ENCODE data around the gene PARD6G. TPM values are rescaled to one million over a fixed set of nuclear protein-coding genes. Genes with fewer than 3 reads are reported as not detected.

Gene PARD6G
- total and polyA plus RNA-seq, 10 of the 15 experiments (the other 5 are each of a cell fraction or from before 2014, with no cell fraction given): 0.20 to 2.0 (median 0.60) TPM

DNA sequence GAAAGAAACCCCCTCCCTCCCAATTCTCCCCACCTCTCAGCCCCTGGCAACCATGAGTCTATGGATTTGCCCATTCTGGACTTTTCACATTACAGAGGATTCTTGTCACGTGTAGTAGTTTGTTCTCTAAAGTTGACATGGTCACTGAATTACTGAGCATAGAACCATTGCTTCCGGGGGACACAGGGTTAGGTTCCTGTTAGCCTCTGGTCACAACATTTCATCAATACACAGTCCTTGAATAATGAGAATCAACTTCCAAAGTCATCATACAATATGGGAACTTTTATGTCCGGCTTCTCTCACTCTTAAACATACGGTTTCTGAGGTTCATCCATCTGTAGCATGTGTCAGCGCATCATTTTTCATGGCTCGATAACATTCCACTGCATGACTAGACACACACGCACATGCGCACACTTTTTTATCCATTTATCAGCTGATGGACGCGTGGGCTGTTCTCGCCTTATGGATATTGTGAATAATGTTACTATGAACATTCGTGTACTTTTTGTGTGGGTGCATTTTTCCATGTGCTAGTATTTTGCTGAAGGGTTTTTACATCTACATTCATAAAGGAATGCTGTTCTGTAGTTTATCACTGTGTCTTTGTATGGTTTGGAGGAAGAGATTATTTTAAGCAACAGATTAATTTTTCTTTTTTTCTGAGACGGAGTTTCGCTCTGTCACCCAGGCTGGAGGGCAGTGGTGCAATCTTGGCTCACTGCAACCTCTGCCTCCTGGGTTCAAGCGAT lies 48.1 kb downstream of the PARD6G start (continued):
- TF ChIP-seq HDAC2 (IDR thresholded peaks at IDR 0.05) (no peak), SP1 (IDR thresholded peaks at IDR 0.05; ENCODE audit: low read depth, low read length) (no peak), RCOR1 (conservative IDR thresholded peaks at IDR 0.05; ENCODE audit: low read depth, low read length) (no peak), YBX1 (IDR thresholded peaks at IDR 0.05) (no peak)

DNA sequence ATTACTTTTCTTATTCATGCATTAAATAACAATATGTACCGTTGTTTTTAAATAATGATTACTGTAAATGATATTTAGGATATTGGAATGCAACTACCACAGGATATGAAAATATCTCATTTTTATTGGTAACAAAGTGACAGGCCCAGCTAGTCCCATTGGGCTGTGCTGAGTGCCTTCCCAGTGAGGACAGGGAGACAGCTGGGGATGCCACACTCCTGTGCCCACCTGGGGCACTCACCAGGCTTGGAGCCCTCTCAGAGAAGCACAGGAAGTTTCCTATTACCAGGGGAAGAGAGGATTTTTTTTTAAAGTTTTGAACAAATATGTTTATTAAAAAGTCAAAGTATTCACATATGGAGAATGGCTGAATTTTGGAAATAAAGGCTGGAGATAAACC lies 48.9 kb downstream of the PARD6G start:
- no peak for ATAC-seq
- WGBS (ENCODE audit: insufficient coverage, insufficient replicate concordance, low lambda C conversion rate, missing lambda C conversion rate): 71% methylated on average over 1 of the region's 1 CpG
- no peaks in the 10 kb centered on the region for H3K9me3 ChIP-seq (replicated peaks; ENCODE audit: control insufficient read depth, insufficient read depth, low read length)
- intact Hi-C loops (cut with micrococcal nuclease; ENCODE audit: unreplicated experiment): no loop called here
- FAIRE-seq: no peak
- peaks cover 19% of the 10 kb centered on the region for H3K4me1 ChIP-seq (ENCODE audit: control insufficient read depth, insufficient read depth, low read length)
- TF ChIP-seq WRNIP1 (IDR thresholded peaks at IDR 0.05; ENCODE audit: borderline replicate concordance, low read depth, low read length): no peak
- no peak for TF ChIP-seq GABPA (IDR thresholded peaks at IDR 0.05; ENCODE audit: low read depth)
- TF ChIP-seq SRF (IDR thresholded peaks at IDR 0.05; ENCODE audit: low read depth in 2 of 2, low read length in 2 of 2): no peak
- TF ChIP-seq BCL11A (IDR thresholded peaks at IDR 0.05; ENCODE audit: low read depth, low read length): no peak
- no peak for TF ChIP-seq CHD2 (IDR thresholded peaks at IDR 0.05; ENCODE audit: borderline replicate concordance, low read depth, low read length)
- TF ChIP-seq NFYA (IDR thresholded peaks at IDR 0.05; ENCODE audit: borderline replicate concordance, low read depth, low read length): no peak
- RAD21 ChIA-PET (ENCODE audit: unreplicated experiment): no interaction called here
- CTCF ChIA-PET: no interaction called here
- H3K4me3 ChIP-seq: no peak overlapping the region
- no peak overlapping the region for H3K9ac ChIP-seq (ENCODE audit: control insufficient read depth, insufficient read depth, low read length)
- POLR2A ChIA-PET: no interaction called here
- H3K79me2 ChIP-seq (ENCODE audit: control insufficient read depth, insufficient read depth, low read length): no peaks in the 10 kb centered on the region
- H2AFZ ChIP-seq (ENCODE audit: control insufficient read depth, low read depth, low read length): no peak overlapping the region
- SMC1A ChIA-PET (ENCODE audit: uncharacterized antibody, unreplicated experiment): no interaction called here
- H3K27me3 ChIP-seq (replicated peaks in 1 of 2; ENCODE audit: control insufficient read depth in 2 of 2, insufficient read depth in 2 of 2, low read length in 1 of 2): no peaks in the 10 kb centered on the region
- no peak overlapping the region for H3K4me2 ChIP-seq (ENCODE audit: control insufficient read depth, insufficient read depth)
- no TSS peak for BruUV-seq (replicated peaks)
- H3K27ac ChIP-seq (ENCODE audit: control insufficient read depth, insufficient read depth): no peak overlapping the region
- in situ Hi-C loops (cut with MboI): no loop called here
- no peaks in the 10 kb centered on the region for H3K36me3 ChIP-seq (ENCODE audit: control insufficient read depth in 2 of 2, insufficient read depth in 2 of 2, low read length in 1 of 2)
- DNase-seq (ENCODE audit: low read depth, low spot score): no peak
- no peaks in the 10 kb centered on the region for H4K20me1 ChIP-seq (ENCODE audit: control insufficient read depth, insufficient read depth)

All from GM12878 (cell line).